B cell (primary cell): ENCODE measurements around the gene HLA-DQB2. TPM values are rescaled to one million over a fixed set of nuclear protein-coding genes. Genes with fewer than 3 reads are reported as not detected.

Experiments
- ATAC-seq: fragments of 200-7000 bp; cut with Tn5 transposase; one replicate; pipeline ENCODE4 v1.10.0; 2021; ENCODE audit warnings: low read depth, mild to moderate bottlenecking, moderate number of reproducible peaks, moderate library complexity
- CTCF ChIA-PET: fragments of 350-600 bp; sonication (Branson Sonifier 250); formaldehyde crosslinking; loops from one replicate; lab custom pipeline; 2021; ENCODE audit warnings: antibody characterized with exemption, inconsistent platforms; lab: Charles Lee
- POLR2A ChIA-PET: fragments of 350-600 bp; sonication (Branson Sonifier 250); formaldehyde crosslinking; loops from one replicate; lab custom pipeline; 2021; ENCODE audit warnings: antibody characterized with exemption; lab: Charles Lee
- DNase-seq: peaks from one replicate; pipeline ENCODE4 v3.0.0; 2013
- H2AFZ ChIP-seq: 2 replicates; pipeline ENCODE4 v1.6.1; 2012; ENCODE audit warnings: mild to moderate bottlenecking, low read depth, low read length; ENCODE audit not compliant: insufficient read depth, poor library complexity, severe bottlenecking
- H3K27ac ChIP-seq, 2 donors: 1 replicate in 1 of 2; 2 replicates in 1 of 2; pipeline ENCODE4 v1.5.1; 2012 to 2013; ENCODE audit warnings: low read length in 2 of 2, mild to moderate bottlenecking in 2 of 2, moderate library complexity in 1 of 2
- H3K27me3 ChIP-seq, 4 experiments: fragments of 200-600 bp in 1 of 4; sonication (generic) in 1 of 4; replicated peaks in 1 of 4; 1 replicate in 2 of 4; 2 replicates in 2 of 4; pipeline versions ENCODE4 v1.6.1 to v1.7.0; 2013 to 2016; ENCODE audit warnings: low read length in 3 of 4, mild to moderate bottlenecking in 2 of 4, mixed read lengths in 1 of 4, moderate library complexity in 1 of 4; ENCODE audit not compliant: insufficient read depth in 4 of 4, control insufficient read depth in 3 of 4; ENCODE audit errors: control extremely low read depth in 1 of 4
- H3K36me3 ChIP-seq, 2 experiments: replicated peaks in 1 of 2; 1 replicate in 1 of 2; 2 replicates in 1 of 2; pipeline versions ENCODE4 v1.6.1 to v1.7.1; 2013; ENCODE audit warnings: low read length in 1 of 2; ENCODE audit not compliant: insufficient read depth in 2 of 2, control insufficient read depth in 1 of 2; ENCODE audit errors: control extremely low read depth in 1 of 2, extremely low read depth in 1 of 2
- H3K4me1 ChIP-seq, 2 donors: fragments of 200-600 bp in 1 of 2; sonication (generic) in 1 of 2; 1 replicate in 1 of 2; 2 replicates in 1 of 2; pipeline versions ENCODE4 v1.5.1 to v1.6.1; 2013 to 2017; ENCODE audit warnings: low read length in 2 of 2; ENCODE audit not compliant: control insufficient read depth in 2 of 2, insufficient read depth in 2 of 2
- H3K4me2 ChIP-seq: replicated peaks from 2 replicates; pipeline ENCODE3; 2012; ENCODE audit warnings: mild to moderate bottlenecking, low read depth, low read length; ENCODE audit not compliant: poor library complexity, severe bottlenecking
- H3K4me3 ChIP-seq, 5 experiments: fragments of 200-600 bp in 1 of 5; sonication (generic) in 1 of 5; 1 replicate in 3 of 5; 2 replicates in 2 of 5; pipeline versions ENCODE4 v1.5.1 to v1.7.0; 2011 to 2016; ENCODE audit warnings: low read length in 4 of 5, mild to moderate bottlenecking in 4 of 5, low read depth in 2 of 5, control low read depth in 1 of 5, moderate library complexity in 1 of 5; ENCODE audit not compliant: insufficient read depth in 1 of 5; ENCODE audit errors: control extremely low read depth in 1 of 5, extremely low read depth in 1 of 5
- H3K79me2 ChIP-seq: fragments of 200-600 bp; sonication (generic); one replicate; pipeline ENCODE4 v1.6.0; 2016; ENCODE audit warnings: low read length; ENCODE audit not compliant: control insufficient read depth, insufficient read depth
- H3K9ac ChIP-seq: fragments of 200-600 bp; sonication (generic); 2 replicates; pipeline ENCODE4 v1.6.1; 2017; ENCODE audit warnings: mild to moderate bottlenecking, low read length, moderate library complexity
- H3K9me3 ChIP-seq, 3 donors: one replicate each; pipeline versions ENCODE4 v1.6.1 to v1.7.1; 2013; ENCODE audit warnings: low read length in 2 of 3; ENCODE audit not compliant: control insufficient read depth in 2 of 3, insufficient read depth in 1 of 3; ENCODE audit errors: control extremely low read depth in 1 of 3
- H4K20me1 ChIP-seq: 2 replicates; pipeline ENCODE4 v1.6.0; 2012; ENCODE audit warnings: mild to moderate bottlenecking, low read length; ENCODE audit not compliant: insufficient read depth, control insufficient read depth, poor library complexity, severe bottlenecking
- H3K27ac Mint-ChIP-seq: one replicate; pipeline ENCODE4 v1.8.0; 2021; ENCODE audit warnings: mixed read lengths
- H3K27me3 Mint-ChIP-seq: one replicate; pipeline ENCODE4 v1.8.0; 2021; ENCODE audit warnings: mixed read lengths
- H3K4me1 Mint-ChIP-seq: one replicate; pipeline ENCODE4 v1.8.0; 2021; ENCODE audit warnings: mixed read lengths
- H3K4me3 Mint-ChIP-seq: one replicate; pipeline ENCODE4 v1.8.0; 2021; ENCODE audit warnings: mixed read lengths
- H3K9me3 Mint-ChIP-seq: one replicate; pipeline ENCODE4 v1.8.0; 2022; ENCODE audit warnings: mixed read lengths; ENCODE audit not compliant: insufficient read depth
- EZH2 ChIP-seq: IDR thresholded peaks from 2 replicates; pipeline ENCODE4 v1.6.1; 2012; ENCODE audit warnings: borderline replicate concordance, low read depth, mild to moderate bottlenecking, moderate library complexity, low read length; ENCODE audit not compliant: insufficient read depth, poor library complexity, severe bottlenecking
- WGBS: methylation state at CpG from one replicate; pipeline ENCODE4 v1.1.5; 2013; ENCODE audit warnings: missing lambda C conversion rate; ENCODE audit not compliant: insufficient coverage; 5-methylcytosine and 5-hydroxymethylcytosine counted together
- intact Hi-C: fragments of 100-400 bp; cut with micrococcal nuclease; formaldehyde crosslinking; loops from one replicate; pipeline ENCODE4 v1.10.0; 2022
- polyA plus RNA-seq: library from polyadenylated mRNA; depleted of rRNA; stranded (reverse); fragments of >200 nt; gene quantifications from 2 replicates; pipeline ENCODE4 v1.2.3, GENCODE V29; 2012
- total RNA-seq, 2 donors: library from RNA; stranded (reverse); fragments of 120-200 nt in 1 of 2; gene quantifications; 1 replicate in 1 of 2; 2 replicates in 1 of 2; pipeline versions ENCODE4 v1.2.3 to v1.2.4, GENCODE V29; 2013 to 2022
- TF ChIP-seq, protein P1 (sequence below): fragments of 200-600 bp; IDR thresholded peaks from one replicate; pipeline ENCODE4 v1.8.0; 2022; ENCODE audit warnings: antibody characterized with exemption, mild to moderate bottlenecking

HLA-DQB2 gene
- total and polyA plus RNA-seq, 2 donors (not counting 1 experiment from before 2014, with no cell fraction given): 41.1 to 109 TPM

GRCh38 chr6:32764048-32764447 lies 716 bp upstream of the HLA-DQB2 start:
- ChIA-PET POLR2A (interaction anchor here (0.6 kb wide), 2 partner anchors 96 to 97 kb away, joined by 4 to 8 read pairs; partner anchors contain the start of gene HLA-DQB1), CTCF (interaction anchor here (0.6 to 3.2 kb wide), 3 partner anchors 22 to 517 kb away, joined by 3 to 8 read pairs (median 3); partner anchors contain the start of gene HLA-DQB1)
- Histone ChIP-seq H2AFZ (no peak overlapping the region), H4K20me1 (no peaks in the 10 kb centered on the region), H3K9me3 (no peaks in the 10 kb centered on the region), H3K27me3 (peaks cover 0 to 14% (median 7%) of the 10 kb centered on the region in 4 experiments), H3K27ac (no peak overlapping the region), H3K79me2 (peaks cover under 1% of the 10 kb centered on the region), H3K4me1 (peaks cover 0 to under 1% of the 10 kb centered on the region in 2 donors), H3K9ac (no peak overlapping the region), H3K36me3 (peaks cover 0 to under 1% of the 10 kb centered on the region in 2 experiments), H3K4me2 (no peak overlapping the region), H3K4me3 (no peak overlapping the region)
- Mint-ChIP-seq H3K27me3 (peaks cover 53% of the 10 kb centered on the region), H3K27ac (no peak overlapping the region), H3K9me3 (no peaks in the 10 kb centered on the region), H3K4me3 (no peak overlapping the region), H3K4me1 (peaks cover 4% of the 10 kb centered on the region)
- intact Hi-C loops: no loop called here
- WGBS: no CpG with 5 or more reads among the region's 1 CpG
- DNase-seq (no peak), ATAC-seq (no peak)
- TF ChIP-seq EZH2: no peak
- TF ChIP-seq, protein P1, sequence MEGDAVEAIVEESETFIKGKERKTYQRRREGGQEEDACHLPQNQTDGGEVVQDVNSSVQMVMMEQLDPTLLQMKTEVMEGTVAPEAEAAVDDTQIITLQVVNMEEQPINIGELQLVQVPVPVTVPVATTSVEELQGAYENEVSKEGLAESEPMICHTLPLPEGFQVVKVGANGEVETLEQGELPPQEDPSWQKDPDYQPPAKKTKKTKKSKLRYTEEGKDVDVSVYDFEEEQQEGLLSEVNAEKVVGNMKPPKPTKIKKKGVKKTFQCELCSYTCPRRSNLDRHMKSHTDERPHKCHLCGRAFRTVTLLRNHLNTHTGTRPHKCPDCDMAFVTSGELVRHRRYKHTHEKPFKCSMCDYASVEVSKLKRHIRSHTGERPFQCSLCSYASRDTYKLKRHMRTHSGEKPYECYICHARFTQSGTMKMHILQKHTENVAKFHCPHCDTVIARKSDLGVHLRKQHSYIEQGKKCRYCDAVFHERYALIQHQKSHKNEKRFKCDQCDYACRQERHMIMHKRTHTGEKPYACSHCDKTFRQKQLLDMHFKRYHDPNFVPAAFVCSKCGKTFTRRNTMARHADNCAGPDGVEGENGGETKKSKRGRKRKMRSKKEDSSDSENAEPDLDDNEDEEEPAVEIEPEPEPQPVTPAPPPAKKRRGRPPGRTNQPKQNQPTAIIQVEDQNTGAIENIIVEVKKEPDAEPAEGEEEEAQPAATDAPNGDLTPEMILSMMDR: no peak

DNA sequence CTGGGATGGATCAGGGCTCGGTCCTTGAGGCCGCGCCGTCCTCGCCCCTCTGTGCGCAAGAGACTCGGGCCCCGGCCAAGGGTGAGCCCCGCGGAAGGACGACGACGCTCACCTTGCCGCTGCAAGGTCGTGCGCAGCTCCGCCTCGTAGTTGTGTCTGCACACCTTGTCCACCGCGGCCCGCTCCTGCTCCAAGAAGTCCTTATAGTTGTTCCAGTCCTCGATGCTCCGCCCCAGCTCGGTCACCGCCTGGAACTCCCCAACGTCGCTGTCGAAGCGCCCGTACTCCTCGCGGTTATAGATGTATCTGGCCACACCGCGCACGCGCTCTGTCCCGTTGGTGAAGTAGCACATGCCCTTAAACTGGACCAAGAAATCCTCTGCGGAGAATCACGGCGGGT lies 1.8 kb downstream of the HLA-DQB2 start:
- H2AFZ ChIP-seq: no peak overlapping the region
- H3K27me3 ChIP-seq: peaks cover 0 to 11% (median 2%) of the 10 kb centered on the region in 4 experiments
- Mint-ChIP-seq H3K4me3 (peak overlapping the region; percentile 11), H3K9me3 (no peaks in the 10 kb centered on the region), H3K4me1 (peaks cover 6% of the 10 kb centered on the region), H3K27me3 (peaks cover 35% of the 10 kb centered on the region), H3K27ac (peak overlapping the region; percentile 23)
- 64% methylated on average over 40 of the region's 40 CpGs for WGBS
- peaks cover 0 to 8% of the 10 kb centered on the region in 2 donors for H3K4me1 ChIP-seq
- H3K9ac ChIP-seq: no peak overlapping the region
- H3K4me2 ChIP-seq: no peak overlapping the region
- H3K36me3 ChIP-seq: peaks cover 0 to 7% of the 10 kb centered on the region in 2 experiments
- no peak overlapping the region for H3K4me3 ChIP-seq
- TF ChIP-seq, protein P1: no peak
- H3K27ac ChIP-seq: no peak overlapping the region
- ChIA-PET POLR2A (interaction anchor here (0.5 to 2.8 kb wide), 8 partner anchors 96 to 463 kb away, joined by 3 to 63 read pairs (median 4); partner anchors contain the start of genes HLA-DQB1 and HLA-DRA), CTCF (interaction anchor here (0.7 to 3.2 kb wide), 7 partner anchors 25 to 330 kb away, joined by 3 to 11 read pairs (median 5); partner anchors contain the start of gene HLA-DQB1)
- H3K79me2 ChIP-seq: peaks cover 3% of the 10 kb centered on the region
- DNase-seq: no peak
- no peak for ATAC-seq
- no peaks in the 10 kb centered on the region for H3K9me3 ChIP-seq
- intact Hi-C loops: no loop called here
- H4K20me1 ChIP-seq: no peaks in the 10 kb centered on the region
